Limb (tissue), 2 donors: Measurements from ENCODE around the gene OPA3.

Experiments used
- DNase-seq, 2 donors: peaks; one replicate each; pipeline ENCODE4 v3.0.0-alpha.2; 2016; ENCODE audit errors: extremely low spot score in 2 of 2

The OPA3 gene

GRCh38 chr19:45505151-45505995, 79.2 kb downstream of the OPA3 start:
- DNase-seq = no peak

GRCh38 chr19:45503909-45504308, 80.7 kb downstream of the OPA3 start:
- DNase-seq = no peak

GRCh38 chr19:45502111-45502510, 82.5 kb downstream of the OPA3 start:
- DNase-seq = no peak

GRCh38 chr19:45501730-45502014, 82.9 kb downstream of the OPA3 start:
- DNase-seq = no peak

GRCh38 chr19:45500918-45501729, 83.5 kb downstream of the OPA3 start:
- no peak for DNase-seq

- no peak for DNase-seq
Observed at GRCh38 chr19:45499196-45500180, 85.1 kb downstream of the OPA3 start.

- DNase-seq = no peak
Observed at GRCh38 chr19:45498411-45499195, 86.0 kb downstream of the OPA3 start, which contains the start of gene PPM1N. Gene PPM1N, plus strand, starts transcription at chr19:45498443. Its CDS starts 30 bp downstream, at chr19:45498473.

- no peak for DNase-seq
Observed at GRCh38 chr19:45497791-45498190, 86.8 kb downstream of the OPA3 start.

- peak; percentile 22 to 84 for DNase-seq
Observed at GRCh38 chr19:45496349-45496953, 88.2 kb downstream of the OPA3 start.

- no peak for DNase-seq
Observed at GRCh38 chr19:45495178-45495577, 89.4 kb downstream of the OPA3 start.

GRCh38 chr19:45494261-45494916, 90.2 kb downstream of the OPA3 start:
- no peak for DNase-seq

- peak; percentile 55 to 76 for DNase-seq
Observed at GRCh38 chr19:45492627-45493470, 91.8 kb downstream of the OPA3 start.

- no peak for DNase-seq
Observed at GRCh38 chr19:45492137-45492626, 92.4 kb downstream of the OPA3 start.

GRCh38 chr19:45489216-45489855, 95.3 kb downstream of the OPA3 start:
- no peak for DNase-seq

GRCh38 chr19:45488708-45489107, 95.9 kb downstream of the OPA3 start:
- no peak for DNase-seq

GRCh38 chr19:45485305-45486077, 99.1 kb downstream of the OPA3 start:
- peak; percentile 92 to 96 for DNase-seq

GRCh38 chr19:45484273-45484945, 100.2 kb downstream of the OPA3 start:
- no peak for DNase-seq
